ENCODE measurements around the gene HMG20A. TPM values are rescaled to one million over a fixed set of nuclear protein-coding genes. Genes with fewer than 3 reads are reported as not detected.

The HMG20A gene
- total RNA-seq, 1 experiment from 2014 or later, result 61.7 TPM

GRCh38 chr15:77454265-77454664 lies 33.6 kb downstream of the HMG20A start:
- H3K27ac Mint-ChIP-seq (ENCODE audit: unreplicated experiment), result no peak overlapping the region
- peaks cover 23% of the 10 kb centered on the region for H3K4me1 Mint-ChIP-seq (ENCODE audit: low read depth, unreplicated experiment)
- no peak for DNase-seq
- TF ChIP-seq CTCF (IDR thresholded peaks at IDR 0.05; ENCODE audit: unreplicated experiment), result no peak
- no peaks in the 10 kb centered on the region for H3K27me3 Mint-ChIP-seq (ENCODE audit: unreplicated experiment)
- CTCF ChIA-PET, result interaction anchor here (0.7 kb wide), 1 partner anchor 43 kb away, joined by 5 read pairs; no protein-coding TSS in a partner anchor
- intact Hi-C loops (cut with micrococcal nuclease; ENCODE audit: unreplicated experiment), result no loop called here
- H3K9me3 Mint-ChIP-seq (ENCODE audit: low read depth, unreplicated experiment), result no peaks in the 10 kb centered on the region
- no TSS peak for BruUV-seq (replicated peaks)
- H3K4me3 Mint-ChIP-seq (ENCODE audit: low read depth, unreplicated experiment), result no peak overlapping the region
- H3K36me3 Mint-ChIP-seq (ENCODE audit: insufficient read depth, unreplicated experiment), result peaks cover 4% of the 10 kb centered on the region

- H3K36me3 Mint-ChIP-seq (ENCODE audit: insufficient read depth, unreplicated experiment), result peaks cover 10% of the 10 kb centered on the region
- no peak for DNase-seq
- BruUV-seq (replicated peaks), result no TSS peak
- H3K27me3 Mint-ChIP-seq (ENCODE audit: unreplicated experiment), result no peaks in the 10 kb centered on the region
- no peak overlapping the region for H3K4me3 Mint-ChIP-seq (ENCODE audit: low read depth, unreplicated experiment)
- TF ChIP-seq CTCF (IDR thresholded peaks at IDR 0.05; ENCODE audit: unreplicated experiment), result no peak
- H3K4me1 Mint-ChIP-seq (ENCODE audit: low read depth, unreplicated experiment), result peaks cover 23% of the 10 kb centered on the region
- CTCF ChIA-PET, result no interaction called here
- intact Hi-C loops (cut with micrococcal nuclease; ENCODE audit: unreplicated experiment), result no loop called here
- no peaks in the 10 kb centered on the region for H3K9me3 Mint-ChIP-seq (ENCODE audit: low read depth, unreplicated experiment)
- no peak overlapping the region for H3K27ac Mint-ChIP-seq (ENCODE audit: unreplicated experiment)
Observed at GRCh38 chr15:77454951-77455350, 34.3 kb downstream of the HMG20A start.

GRCh38 chr15:77455696-77456321 lies 35.1 kb downstream of the HMG20A start:
- CTCF ChIA-PET, result no interaction called here
- intact Hi-C loops (cut with micrococcal nuclease; ENCODE audit: unreplicated experiment), result no loop called here
- TF ChIP-seq CTCF (IDR thresholded peaks at IDR 0.05; ENCODE audit: unreplicated experiment), result no peak
- DNase-seq, result no peak
- Mint-ChIP-seq H3K27ac (ENCODE audit: unreplicated experiment) (peak overlapping the region; percentile 55), H3K4me3 (ENCODE audit: low read depth, unreplicated experiment) (no peak overlapping the region), H3K36me3 (ENCODE audit: insufficient read depth, unreplicated experiment) (peaks cover 18% of the 10 kb centered on the region), H3K27me3 (ENCODE audit: unreplicated experiment) (no peaks in the 10 kb centered on the region), H3K9me3 (ENCODE audit: low read depth, unreplicated experiment) (no peaks in the 10 kb centered on the region), H3K4me1 (ENCODE audit: low read depth, unreplicated experiment) (peaks cover 23% of the 10 kb centered on the region)
- no TSS peak for BruUV-seq (replicated peaks)

GRCh38 chr15:77456746-77457145 lies 36.1 kb downstream of the HMG20A start:
- CTCF ChIA-PET, result no interaction called here
- peaks cover 21% of the 10 kb centered on the region for H3K36me3 Mint-ChIP-seq (ENCODE audit: insufficient read depth, unreplicated experiment)
- H3K9me3 Mint-ChIP-seq (ENCODE audit: low read depth, unreplicated experiment), result no peaks in the 10 kb centered on the region
- no peak overlapping the region for H3K4me3 Mint-ChIP-seq (ENCODE audit: low read depth, unreplicated experiment)
- intact Hi-C loops (cut with micrococcal nuclease; ENCODE audit: unreplicated experiment), result no loop called here
- no peak for DNase-seq
- no peak for TF ChIP-seq CTCF (IDR thresholded peaks at IDR 0.05; ENCODE audit: unreplicated experiment)
- no peaks in the 10 kb centered on the region for H3K27me3 Mint-ChIP-seq (ENCODE audit: unreplicated experiment)
- peaks cover 23% of the 10 kb centered on the region for H3K4me1 Mint-ChIP-seq (ENCODE audit: low read depth, unreplicated experiment)
- no peak overlapping the region for H3K27ac Mint-ChIP-seq (ENCODE audit: unreplicated experiment)
- BruUV-seq (replicated peaks), result no TSS peak
